ENCODE data around the gene UBE2S.

GRCh38 chr19:55406091-55406825 is 1.3 kb downstream of the UBE2S start:
- TF ChIP-seq, protein P1, sequence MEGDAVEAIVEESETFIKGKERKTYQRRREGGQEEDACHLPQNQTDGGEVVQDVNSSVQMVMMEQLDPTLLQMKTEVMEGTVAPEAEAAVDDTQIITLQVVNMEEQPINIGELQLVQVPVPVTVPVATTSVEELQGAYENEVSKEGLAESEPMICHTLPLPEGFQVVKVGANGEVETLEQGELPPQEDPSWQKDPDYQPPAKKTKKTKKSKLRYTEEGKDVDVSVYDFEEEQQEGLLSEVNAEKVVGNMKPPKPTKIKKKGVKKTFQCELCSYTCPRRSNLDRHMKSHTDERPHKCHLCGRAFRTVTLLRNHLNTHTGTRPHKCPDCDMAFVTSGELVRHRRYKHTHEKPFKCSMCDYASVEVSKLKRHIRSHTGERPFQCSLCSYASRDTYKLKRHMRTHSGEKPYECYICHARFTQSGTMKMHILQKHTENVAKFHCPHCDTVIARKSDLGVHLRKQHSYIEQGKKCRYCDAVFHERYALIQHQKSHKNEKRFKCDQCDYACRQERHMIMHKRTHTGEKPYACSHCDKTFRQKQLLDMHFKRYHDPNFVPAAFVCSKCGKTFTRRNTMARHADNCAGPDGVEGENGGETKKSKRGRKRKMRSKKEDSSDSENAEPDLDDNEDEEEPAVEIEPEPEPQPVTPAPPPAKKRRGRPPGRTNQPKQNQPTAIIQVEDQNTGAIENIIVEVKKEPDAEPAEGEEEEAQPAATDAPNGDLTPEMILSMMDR (IDR thresholded peaks at IDR 0.05) = no peak
- no peak for TF ChIP-seq POLR2A (IDR thresholded peaks at IDR 0.05)

Data from lower leg skin (tissue), 3 donors.